NCI-H2227 (cell line): ENCODE measurements around the gene NEGR1.

Experiments
- DNase-seq: peaks from one replicate; lab custom pipeline; 2025; ENCODE audit not compliant: unreplicated experiment; lab: John Stamatoyannopoulos, UW

The NEGR1 gene

GRCh38 chr1:71869326-71869725 is 413.0 kb downstream of the NEGR1 start:
- DNase-seq = no peak

- DNase-seq = no peak
Observed at GRCh38 chr1:71862756-71863155, 419.6 kb downstream of the NEGR1 start.

- DNase-seq = no peak
Observed at GRCh38 chr1:71861022-71861421, 421.3 kb downstream of the NEGR1 start.

GRCh38 chr1:71859806-71860205 is 422.5 kb downstream of the NEGR1 start:
- no peak for DNase-seq

- no peak for DNase-seq
Observed at GRCh38 chr1:71857862-71858261, 424.5 kb downstream of the NEGR1 start.

GRCh38 chr1:71853360-71853759 is 429.0 kb downstream of the NEGR1 start:
- DNase-seq = no peak

GRCh38 chr1:71850936-71851335 is 431.4 kb downstream of the NEGR1 start:
- no peak for DNase-seq

- DNase-seq = no peak
Observed at GRCh38 chr1:71850515-71850914, 431.8 kb downstream of the NEGR1 start.

- no peak for DNase-seq
Observed at GRCh38 chr1:71843012-71843411, 439.3 kb downstream of the NEGR1 start.

- DNase-seq = no peak
Observed at GRCh38 chr1:71839876-71840275, 442.5 kb downstream of the NEGR1 start.

- no peak for DNase-seq
Observed at GRCh38 chr1:71836904-71837303, 445.4 kb downstream of the NEGR1 start.

GRCh38 chr1:71835442-71835813 is 446.9 kb downstream of the NEGR1 start:
- no peak for DNase-seq

- DNase-seq = peak; percentile 5
Observed at GRCh38 chr1:71834601-71835441, 447.5 kb downstream of the NEGR1 start.

GRCh38 chr1:71831646-71832045 is 450.7 kb downstream of the NEGR1 start:
- DNase-seq = no peak

- no peak for DNase-seq
Observed at GRCh38 chr1:71829346-71829745, 453.0 kb downstream of the NEGR1 start.

- DNase-seq = no peak
Observed at GRCh38 chr1:71828431-71829012, 453.8 kb downstream of the NEGR1 start.

GRCh38 chr1:71823708-71824305 is 458.5 kb downstream of the NEGR1 start:
- no peak for DNase-seq

GRCh38 chr1:71817028-71817427 is 465.3 kb downstream of the NEGR1 start:
- no peak for DNase-seq

GRCh38 chr1:71809085-71809484 is 473.3 kb downstream of the NEGR1 start:
- DNase-seq = no peak

- DNase-seq = no peak
Observed at GRCh38 chr1:71804140-71804539, 478.2 kb downstream of the NEGR1 start.

GRCh38 chr1:71796006-71796405 is 486.3 kb downstream of the NEGR1 start:
- DNase-seq = no peak

GRCh38 chr1:71792264-71792663 is 490.1 kb downstream of the NEGR1 start:
- no peak for DNase-seq
